CD4-positive, alpha-beta memory T cell (primary cell): Measurements from ENCODE around the gene PIGQ. TPM values are rescaled to one million over a fixed set of nuclear protein-coding genes. Genes with fewer than 3 reads are reported as not detected.

Experiments
- CTCF ChIA-PET: fragments of 350-600 bp; sonication (Branson Sonifier 250); formaldehyde crosslinking; loops from one replicate; lab custom pipeline; 2021; ENCODE audit warnings: inconsistent platforms; ENCODE audit not compliant: partially characterized antibody; lab: Charles Lee
- POLR2A ChIA-PET: fragments of 350-600 bp; sonication (Branson Sonifier 250); formaldehyde crosslinking; loops from one replicate; lab custom pipeline; 2021; ENCODE audit not compliant: partially characterized antibody; lab: Charles Lee
- DNase-seq, 5 donors: peaks; one replicate each; pipeline versions ENCODE4 v3.0.0 to v3.0.0-alpha.2; 2020 to 2022; ENCODE audit warnings: mixed read lengths in 1 of 5
- H3K27ac ChIP-seq: one replicate; pipeline ENCODE4 v1.7.0; 2013; ENCODE audit warnings: low read depth, low read length
- H3K27me3 ChIP-seq: 2 replicates; pipeline ENCODE4 v1.7.0; 2013; ENCODE audit warnings: mild to moderate bottlenecking, low read length, moderate library complexity; ENCODE audit not compliant: insufficient read depth
- H3K36me3 ChIP-seq: 2 replicates; pipeline ENCODE4 v1.7.0; 2013; ENCODE audit warnings: mild to moderate bottlenecking, low read length, moderate library complexity; ENCODE audit not compliant: insufficient read depth
- H3K4me1 ChIP-seq: 2 replicates; pipeline ENCODE4 v1.7.0; 2013; ENCODE audit warnings: mild to moderate bottlenecking, low read length, moderate library complexity; ENCODE audit not compliant: insufficient read depth
- H3K4me3 ChIP-seq, 2 donors: one replicate each; pipeline ENCODE4 v1.7.0; 2013; ENCODE audit warnings: low read length in 2 of 2, mild to moderate bottlenecking in 1 of 2
- H3K9me3 ChIP-seq, 2 donors: one replicate each; pipeline ENCODE4 v1.7.0; 2013; ENCODE audit warnings: low read length in 2 of 2, control low read depth in 1 of 2; ENCODE audit not compliant: control insufficient read depth in 1 of 2
- H3K27ac Mint-ChIP-seq, 7 donors: one replicate each; pipeline ENCODE4 v1.8.0; 2020 to 2021; ENCODE audit warnings: mixed read lengths in 7 of 7, mild to moderate bottlenecking in 6 of 7, inconsistent platforms in 3 of 7, moderate library complexity in 3 of 7
- H3K27me3 Mint-ChIP-seq, 2 donors: one replicate each; pipeline ENCODE4 v1.8.0; 2020 to 2021; ENCODE audit warnings: mixed read lengths in 2 of 2
- H3K36me3 Mint-ChIP-seq, 2 donors: one replicate each; pipeline ENCODE4 v1.8.0; 2020 to 2021; ENCODE audit warnings: mixed read lengths in 2 of 2, inconsistent platforms in 1 of 2, mild to moderate bottlenecking in 1 of 2
- H3K4me1 Mint-ChIP-seq, 4 donors: one replicate each; pipeline ENCODE4 v1.8.0; 2020 to 2021; ENCODE audit warnings: mixed read lengths in 4 of 4, mild to moderate bottlenecking in 1 of 4
- H3K4me3 Mint-ChIP-seq, 8 donors: one replicate each; pipeline ENCODE4 v1.8.0; 2020 to 2021; ENCODE audit warnings: mixed read lengths in 8 of 8, mild to moderate bottlenecking in 7 of 8, moderate library complexity in 6 of 8, inconsistent platforms in 3 of 8
- H3K9me3 Mint-ChIP-seq, 8 donors: one replicate each; pipeline ENCODE4 v1.8.0; 2020 to 2021; ENCODE audit warnings: mixed read lengths in 8 of 8, mild to moderate bottlenecking in 5 of 8, inconsistent platforms in 3 of 8, moderate library complexity in 1 of 8
- intact Hi-C: fragments of 100-400 bp; cut with micrococcal nuclease; formaldehyde crosslinking; loops from one replicate; pipeline ENCODE4 v1.15.1; 2023
- polyA plus RNA-seq, 2 donors: library from polyadenylated mRNA; unstranded; fragments of 300-500 nt; fragmentation: Illumina TruSeq; gene quantifications; one replicate each; pipeline ENCODE4 v1.2.3, GENCODE V29; 2021
- total RNA-seq, 2 experiments: library from RNA; stranded (reverse); gene quantifications; one replicate each; pipeline ENCODE4 v1.2.3, GENCODE V29; 2021

The PIGQ gene
- total and polyA plus RNA-seq, 4 experiments from 2014 or later, result 7.2 to 63.3 (median 37.0) TPM

GRCh38 chr16:629185-629832 lies 59.5 kb downstream of the PIGQ start:
- Histone ChIP-seq H3K4me3 (no peak overlapping the region), H3K27ac (no peak overlapping the region), H3K9me3 (no peaks in the 10 kb centered on the region), H3K36me3 (no peaks in the 10 kb centered on the region), H3K27me3 (no peaks in the 10 kb centered on the region), H3K4me1 (peaks cover 5% of the 10 kb centered on the region)
- Mint-ChIP-seq H3K36me3 (peaks cover 0 to 7% of the 10 kb centered on the region in 2 donors), H3K27ac (no peak overlapping the region), H3K27me3 (no peaks in the 10 kb centered on the region), H3K4me1 (no peaks in the 10 kb centered on the region), H3K4me3 (no peak overlapping the region), H3K9me3 (no peaks in the 10 kb centered on the region)
- DNase-seq, result peak in 1 of 5 donors; percentile 14
- POLR2A ChIA-PET, result interaction anchor here (1.0 kb wide), 1 partner anchor 9 kb away, joined by 3 read pairs; no protein-coding TSS in a partner anchor
- CTCF ChIA-PET, result no interaction called here
- intact Hi-C loops, result no loop called here

GRCh38 chr16:629833-630248 lies 60.1 kb downstream of the PIGQ start:
- no peaks in the 10 kb centered on the region for H3K27me3 Mint-ChIP-seq
- DNase-seq, result no peak
- ChIA-PET CTCF (no interaction called here), POLR2A (interaction anchor here (1.0 kb wide), 1 partner anchor 9 kb away, joined by 3 read pairs; no protein-coding TSS in a partner anchor)
- H3K4me3 Mint-ChIP-seq, result no peak overlapping the region
- no peaks in the 10 kb centered on the region for H3K4me1 Mint-ChIP-seq
- intact Hi-C loops, result no loop called here
- Histone ChIP-seq H3K4me3 (no peak overlapping the region), H3K9me3 (no peaks in the 10 kb centered on the region), H3K27ac (no peak overlapping the region), H3K36me3 (no peaks in the 10 kb centered on the region), H3K27me3 (no peaks in the 10 kb centered on the region), H3K4me1 (peaks cover 8% of the 10 kb centered on the region)
- no peak overlapping the region for H3K27ac Mint-ChIP-seq
- peaks cover 0 to 7% of the 10 kb centered on the region in 2 donors for H3K36me3 Mint-ChIP-seq
- H3K9me3 Mint-ChIP-seq, result no peaks in the 10 kb centered on the region

- intact Hi-C loops, result no loop called here
These were observed 60.6 kb downstream of the PIGQ start for GRCh38 chr16:630249-630814.

GRCh38 chr16:630815-631405 lies 61.1 kb downstream of the PIGQ start, which contains the start of gene WFIKKN1:
Gene WFIKKN1 (plus strand): TSS chr16:630985. CDS start chr16:631254, 269 bp downstream.
- Histone ChIP-seq H3K36me3 (no peaks in the 10 kb centered on the region), H3K4me3 (no peak within 1 kb of the TSS), H3K9me3 (no peaks in the 10 kb centered on the region), H3K27me3 (no peaks in the 10 kb centered on the region), H3K4me1 (peaks cover 16% of the 10 kb centered on the region), H3K27ac (no peak within 1 kb of the TSS)
- POLR2A ChIA-PET, result no interaction called here
- CTCF ChIA-PET, result no interaction called here
- Mint-ChIP-seq H3K27ac (no peak within 1 kb of the TSS), H3K4me3 (no peak within 1 kb of the TSS), H3K4me1 (no peaks in the 10 kb centered on the region), H3K27me3 (no peaks in the 10 kb centered on the region), H3K9me3 (no peaks in the 10 kb centered on the region), H3K36me3 (peaks cover 0 to 4% of the 10 kb centered on the region in 2 donors)
- DNase-seq, result no peak
- intact Hi-C loops, result no loop called here

More at GRCh38 chr16:630249-630814, 60.6 kb downstream of the PIGQ start:
- Histone ChIP-seq H3K27me3 (no peaks in the 10 kb centered on the region), H3K27ac (no peak overlapping the region), H3K36me3 (no peaks in the 10 kb centered on the region), H3K4me3 (no peak overlapping the region), H3K4me1 (peaks cover 13% of the 10 kb centered on the region), H3K9me3 (no peaks in the 10 kb centered on the region)
- H3K36me3 Mint-ChIP-seq, result peaks cover 0 to 7% of the 10 kb centered on the region in 2 donors
- no peaks in the 10 kb centered on the region for H3K27me3 Mint-ChIP-seq
- ChIA-PET CTCF (no interaction called here), POLR2A (interaction anchor here (1.0 kb wide), 1 partner anchor 8 kb away, joined by 3 read pairs; no protein-coding TSS in a partner anchor)
- DNase-seq, result no peak
- H3K9me3 Mint-ChIP-seq, result no peaks in the 10 kb centered on the region
- H3K4me1 Mint-ChIP-seq, result no peaks in the 10 kb centered on the region
- H3K27ac Mint-ChIP-seq, result no peak overlapping the region
- H3K4me3 Mint-ChIP-seq, result no peak overlapping the region

GRCh38 chr16:631808-632358 lies 62.1 kb downstream of the PIGQ start:
- H3K27ac Mint-ChIP-seq, result peak overlapping the region in 1 of 7 donors; percentile 12
- POLR2A ChIA-PET, result no interaction called here

GRCh38 chr16:632486-633335 lies 62.9 kb downstream of the PIGQ start:
- CTCF ChIA-PET, result no interaction called here
- no peak overlapping the region for H3K4me3 Mint-ChIP-seq
- POLR2A ChIA-PET, result no interaction called here

More at GRCh38 chr16:631808-632358, 62.1 kb downstream of the PIGQ start:
- H3K4me3 Mint-ChIP-seq, result no peak overlapping the region
- peaks cover 0 to 3% of the 10 kb centered on the region in 2 donors for H3K27me3 Mint-ChIP-seq
- H3K36me3 Mint-ChIP-seq, result peaks cover 0 to 7% of the 10 kb centered on the region in 2 donors
- H3K27ac ChIP-seq, result no peak overlapping the region
- CTCF ChIA-PET, result no interaction called here
- no peaks in the 10 kb centered on the region for H3K36me3 ChIP-seq
- DNase-seq, result no peak
- no peaks in the 10 kb centered on the region for H3K27me3 ChIP-seq
- H3K4me1 Mint-ChIP-seq, result peaks cover 0 to 7% (median 2%) of the 10 kb centered on the region in 4 donors
- H3K4me3 ChIP-seq, result no peak overlapping the region
- H3K9me3 Mint-ChIP-seq, result peaks cover 0 to 7% (median 0%) of the 10 kb centered on the region in 8 donors
- intact Hi-C loops, result no loop called here
- H3K4me1 ChIP-seq, result peaks cover 16% of the 10 kb centered on the region
- H3K9me3 ChIP-seq, result no peaks in the 10 kb centered on the region

More at GRCh38 chr16:632486-633335, 62.9 kb downstream of the PIGQ start:
- peaks cover 0 to 3% of the 10 kb centered on the region in 2 donors for H3K27me3 Mint-ChIP-seq
- peaks cover 0 to 8% (median 5%) of the 10 kb centered on the region in 4 donors for H3K4me1 Mint-ChIP-seq
- no peak overlapping the region for H3K27ac Mint-ChIP-seq
- peaks cover 0 to 7% (median 0%) of the 10 kb centered on the region in 8 donors for H3K9me3 Mint-ChIP-seq
- peaks cover 0 to 7% of the 10 kb centered on the region in 2 donors for H3K36me3 Mint-ChIP-seq
- Histone ChIP-seq H3K4me3 (no peak overlapping the region), H3K4me1 (peaks cover 22% of the 10 kb centered on the region), H3K27me3 (no peaks in the 10 kb centered on the region), H3K9me3 (no peaks in the 10 kb centered on the region), H3K27ac (no peak overlapping the region), H3K36me3 (no peaks in the 10 kb centered on the region)
- intact Hi-C loops, result no loop called here
- no peak for DNase-seq
